GM12878 (cell line): ENCODE data around the gene ZMIZ2. TPM values are rescaled to one million over a fixed set of nuclear protein-coding genes. Genes with fewer than 3 reads are reported as not detected.

Experiments used
- CEBPB ChIP-seq, 2 experiments: fragments of 150-350 bp in 1 of 2; IDR thresholded peaks; 2 replicates each; pipeline ENCODE4 v1.6.1; 2012 to 2014; ENCODE audit warnings: low read depth in 2 of 2, low read length in 2 of 2, borderline replicate concordance in 1 of 2, inconsistent platforms in 1 of 2
- ESRRA ChIP-seq: IDR thresholded peaks from 2 replicates; pipeline ENCODE4 v1.6.1; 2012; ENCODE audit warnings: mild to moderate bottlenecking, low read length, improper control_type of control experiment
- HDAC6 ChIP-seq: fragments of 200-600 bp; sonication (generic); IDR thresholded peaks from one replicate; pipeline ENCODE4 v1.8.0; 2017; ENCODE audit warnings: antibody characterized with exemption; ENCODE audit not compliant: unreplicated experiment
- IKZF1 ChIP-seq: fragments of 450-650 bp; conservative IDR thresholded peaks from 2 replicates; pipeline ENCODE4 v1.6.1; 2017; ENCODE audit warnings: antibody characterized with exemption, mild to moderate bottlenecking
- KAT2A ChIP-seq: conservative IDR thresholded peaks from 2 replicates; pipeline ENCODE4 v1.6.1; 2011; ENCODE audit warnings: low read depth, low read length; ENCODE audit not compliant: control insufficient read depth
- MLLT1 ChIP-seq: fragments of 450-650 bp; IDR thresholded peaks from 2 replicates; pipeline ENCODE4 v1.6.1; 2016; ENCODE audit warnings: mild to moderate bottlenecking
- PKNOX1 ChIP-seq: fragments of 450-650 bp; IDR thresholded peaks from 2 replicates; pipeline ENCODE4 v1.6.1; 2016; ENCODE audit warnings: mild to moderate bottlenecking
- RAD21 ChIP-seq: IDR thresholded peaks from 2 replicates; pipeline ENCODE4 v1.6.1; 2011; ENCODE audit warnings: mild to moderate bottlenecking, low read depth, low read length, moderate library complexity; ENCODE audit not compliant: insufficient read depth
- SMC3 ChIP-seq: IDR thresholded peaks from 2 replicates; pipeline ENCODE4 v1.6.1; 2011; ENCODE audit warnings: low read length, improper control_type of control experiment, borderline replicate concordance
- YY1 ChIP-seq: IDR thresholded peaks from 2 replicates; pipeline ENCODE4 v1.6.1; 2011; ENCODE audit warnings: low read depth, mild to moderate bottlenecking, low read length
- polyA plus RNA-seq, 11 experiments: library from polyadenylated mRNA; depleted of rRNA in 4 of 11; unstranded in 6 of 11; stranded (reverse) in 5 of 11; fragments of >200 nt; fragmentation: Nextera tagmentation in 4 of 11; fragmentation: Illumina TruSeq in 1 of 11; extraction: Ambion mirVana in 4 of 11; extraction: Trizol in 1 of 11; gene quantifications; 1 replicate in 1 of 11; 2 replicates in 10 of 11; pipeline versions ENCODE4 v1.2.1 to v1.2.3, GENCODE V29; 2011 to 2016; ENCODE audit warnings: inconsistent platforms in 2 of 11, missing spikeins in 2 of 11, low read depth in 1 of 11
- total RNA-seq, 4 experiments: library from RNA; depleted of rRNA in 3 of 4; stranded (reverse); fragments of >200 nt in 3 of 4; fragmentation: Illumina TruSeq in 1 of 4; extraction: Trizol in 1 of 4; gene quantifications; 2 replicates each; pipeline versions ENCODE4 v1.2.1 to v1.2.3, GENCODE V29; 2013 to 2021
- TF ChIP-seq, protein P1 (sequence below): fragments of 450-650 bp; formaldehyde crosslinking; IDR thresholded peaks from 2 replicates; pipeline ENCODE4 v1.5.0; 2022; ENCODE audit warnings: mild to moderate bottlenecking, missing genetic modification characterization
- TF ChIP-seq, protein P2 (sequence below): IDR thresholded peaks from 2 replicates; pipeline ENCODE4 v1.6.1; 2012; ENCODE audit warnings: improper control_type of control experiment, low read depth, low read length; ENCODE audit not compliant: insufficient replicate concordance
- TF ChIP-seq, protein P3 (sequence below): fragments of 450-650 bp; IDR thresholded peaks from 2 replicates; pipeline ENCODE4 v1.6.1; 2017; ENCODE audit warnings: low read depth, mild to moderate bottlenecking, moderate library complexity

ZMIZ2 gene
- total and polyA plus RNA-seq, 10 of the 15 experiments (the other 5 are each of a cell fraction or from before 2014, with no cell fraction given), result 0.71 to 158 (median 17.0) TPM

GRCh38 chr7:44797329-44798258, 48.9 kb downstream of the ZMIZ2 start (continued):
- TF ChIP-seq SMC3, result no peak
- peak; percentile 13; the same call in 1 of the 2 replicates for TF ChIP-seq YY1
- no peak for TF ChIP-seq PKNOX1
- TF ChIP-seq ESRRA, result 0 out of 2 replicates have a peak, but pooled peaks have one; percentile 30
- TF ChIP-seq, protein P1, sequence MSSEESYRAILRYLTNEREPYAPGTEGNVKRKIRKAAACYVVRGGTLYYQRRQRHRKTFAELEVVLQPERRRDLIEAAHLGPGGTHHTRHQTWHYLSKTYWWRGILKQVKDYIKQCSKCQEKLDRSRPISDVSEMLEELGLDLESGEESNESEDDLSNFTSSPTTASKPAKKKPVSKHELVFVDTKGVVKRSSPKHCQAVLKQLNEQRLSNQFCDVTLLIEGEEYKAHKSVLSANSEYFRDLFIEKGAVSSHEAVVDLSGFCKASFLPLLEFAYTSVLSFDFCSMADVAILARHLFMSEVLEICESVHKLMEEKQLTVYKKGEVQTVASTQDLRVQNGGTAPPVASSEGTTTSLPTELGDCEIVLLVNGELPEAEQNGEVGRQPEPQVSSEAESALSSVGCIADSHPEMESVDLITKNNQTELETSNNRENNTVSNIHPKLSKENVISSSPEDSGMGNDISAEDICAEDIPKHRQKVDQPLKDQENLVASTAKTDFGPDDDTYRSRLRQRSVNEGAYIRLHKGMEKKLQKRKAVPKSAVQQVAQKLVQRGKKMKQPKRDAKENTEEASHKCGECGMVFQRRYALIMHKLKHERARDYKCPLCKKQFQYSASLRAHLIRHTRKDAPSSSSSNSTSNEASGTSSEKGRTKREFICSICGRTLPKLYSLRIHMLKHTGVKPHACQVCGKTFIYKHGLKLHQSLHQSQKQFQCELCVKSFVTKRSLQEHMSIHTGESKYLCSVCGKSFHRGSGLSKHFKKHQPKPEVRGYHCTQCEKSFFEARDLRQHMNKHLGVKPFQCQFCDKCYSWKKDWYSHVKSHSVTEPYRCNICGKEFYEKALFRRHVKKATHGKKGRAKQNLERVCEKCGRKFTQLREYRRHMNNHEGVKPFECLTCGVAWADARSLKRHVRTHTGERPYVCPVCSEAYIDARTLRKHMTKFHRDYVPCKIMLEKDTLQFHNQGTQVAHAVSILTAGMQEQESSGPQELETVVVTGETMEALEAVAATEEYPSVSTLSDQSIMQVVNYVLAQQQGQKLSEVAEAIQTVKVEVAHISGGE, result no peak
- TF ChIP-seq IKZF1, result no peak
- TF ChIP-seq, protein P2, sequence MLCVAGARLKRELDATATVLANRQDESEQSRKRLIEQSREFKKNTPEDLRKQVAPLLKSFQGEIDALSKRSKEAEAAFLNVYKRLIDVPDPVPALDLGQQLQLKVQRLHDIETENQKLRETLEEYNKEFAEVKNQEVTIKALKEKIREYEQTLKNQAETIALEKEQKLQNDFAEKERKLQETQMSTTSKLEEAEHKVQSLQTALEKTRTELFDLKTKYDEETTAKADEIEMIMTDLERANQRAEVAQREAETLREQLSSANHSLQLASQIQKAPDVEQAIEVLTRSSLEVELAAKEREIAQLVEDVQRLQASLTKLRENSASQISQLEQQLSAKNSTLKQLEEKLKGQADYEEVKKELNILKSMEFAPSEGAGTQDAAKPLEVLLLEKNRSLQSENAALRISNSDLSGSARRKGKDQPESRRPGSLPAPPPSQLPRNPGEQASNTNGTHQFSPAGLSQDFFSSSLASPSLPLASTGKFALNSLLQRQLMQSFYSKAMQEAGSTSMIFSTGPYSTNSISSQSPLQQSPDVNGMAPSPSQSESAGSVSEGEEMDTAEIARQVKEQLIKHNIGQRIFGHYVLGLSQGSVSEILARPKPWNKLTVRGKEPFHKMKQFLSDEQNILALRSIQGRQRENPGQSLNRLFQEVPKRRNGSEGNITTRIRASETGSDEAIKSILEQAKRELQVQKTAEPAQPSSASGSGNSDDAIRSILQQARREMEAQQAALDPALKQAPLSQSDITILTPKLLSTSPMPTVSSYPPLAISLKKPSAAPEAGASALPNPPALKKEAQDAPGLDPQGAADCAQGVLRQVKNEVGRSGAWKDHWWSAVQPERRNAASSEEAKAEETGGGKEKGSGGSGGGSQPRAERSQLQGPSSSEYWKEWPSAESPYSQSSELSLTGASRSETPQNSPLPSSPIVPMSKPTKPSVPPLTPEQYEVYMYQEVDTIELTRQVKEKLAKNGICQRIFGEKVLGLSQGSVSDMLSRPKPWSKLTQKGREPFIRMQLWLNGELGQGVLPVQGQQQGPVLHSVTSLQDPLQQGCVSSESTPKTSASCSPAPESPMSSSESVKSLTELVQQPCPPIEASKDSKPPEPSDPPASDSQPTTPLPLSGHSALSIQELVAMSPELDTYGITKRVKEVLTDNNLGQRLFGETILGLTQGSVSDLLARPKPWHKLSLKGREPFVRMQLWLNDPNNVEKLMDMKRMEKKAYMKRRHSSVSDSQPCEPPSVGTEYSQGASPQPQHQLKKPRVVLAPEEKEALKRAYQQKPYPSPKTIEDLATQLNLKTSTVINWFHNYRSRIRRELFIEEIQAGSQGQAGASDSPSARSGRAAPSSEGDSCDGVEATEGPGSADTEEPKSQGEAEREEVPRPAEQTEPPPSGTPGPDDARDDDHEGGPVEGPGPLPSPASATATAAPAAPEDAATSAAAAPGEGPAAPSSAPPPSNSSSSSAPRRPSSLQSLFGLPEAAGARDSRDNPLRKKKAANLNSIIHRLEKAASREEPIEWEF, result no peak
- TF ChIP-seq, protein P3, sequence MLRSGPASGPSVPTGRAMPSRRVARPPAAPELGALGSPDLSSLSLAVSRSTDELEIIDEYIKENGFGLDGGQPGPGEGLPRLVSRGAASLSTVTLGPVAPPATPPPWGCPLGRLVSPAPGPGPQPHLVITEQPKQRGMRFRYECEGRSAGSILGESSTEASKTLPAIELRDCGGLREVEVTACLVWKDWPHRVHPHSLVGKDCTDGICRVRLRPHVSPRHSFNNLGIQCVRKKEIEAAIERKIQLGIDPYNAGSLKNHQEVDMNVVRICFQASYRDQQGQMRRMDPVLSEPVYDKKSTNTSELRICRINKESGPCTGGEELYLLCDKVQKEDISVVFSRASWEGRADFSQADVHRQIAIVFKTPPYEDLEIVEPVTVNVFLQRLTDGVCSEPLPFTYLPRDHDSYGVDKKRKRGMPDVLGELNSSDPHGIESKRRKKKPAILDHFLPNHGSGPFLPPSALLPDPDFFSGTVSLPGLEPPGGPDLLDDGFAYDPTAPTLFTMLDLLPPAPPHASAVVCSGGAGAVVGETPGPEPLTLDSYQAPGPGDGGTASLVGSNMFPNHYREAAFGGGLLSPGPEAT, result no peak
- TF ChIP-seq HDAC6, result no peak
- no peak for TF ChIP-seq CEBPB (IDR thresholded peaks at IDR 0.05; ENCODE audit: borderline replicate concordance in 1 of 2, low read depth in 2 of 2, low read length in 2 of 2)
- TF ChIP-seq RAD21, result peak; percentile 24; the same call in 1 of the 2 replicates
- TF ChIP-seq KAT2A, result no peak
- peak; percentile 25; the same call in 1 of the 2 replicates for TF ChIP-seq MLLT1
